CD4-positive, alpha-beta memory T cell (primary cell): ENCODE data around the gene GMNN. TPM values are rescaled to one million over a fixed set of nuclear protein-coding genes. Genes with fewer than 3 reads are reported as not detected.
"Not testable (repeated sequence)": the region's sequence is repeated elsewhere in the genome, so short reads cannot be mapped to it uniquely, and the experiment has no call there.

ENCODE experiments used
- CTCF ChIA-PET: fragments of 350-600 bp; sonication (Branson Sonifier 250); formaldehyde crosslinking; loops from one replicate; lab custom pipeline; 2021; ENCODE audit warnings: inconsistent platforms; ENCODE audit not compliant: partially characterized antibody; lab: Charles Lee
- POLR2A ChIA-PET: fragments of 350-600 bp; sonication (Branson Sonifier 250); formaldehyde crosslinking; loops from one replicate; lab custom pipeline; 2021; ENCODE audit not compliant: partially characterized antibody; lab: Charles Lee
- DNase-seq, 5 donors: peaks; one replicate each; pipeline versions ENCODE4 v3.0.0 to v3.0.0-alpha.2; 2020 to 2022; ENCODE audit warnings: mixed read lengths in 1 of 5
- H3K27ac ChIP-seq: one replicate; pipeline ENCODE4 v1.7.0; 2013; ENCODE audit warnings: low read depth, low read length
- H3K27me3 ChIP-seq: 2 replicates; pipeline ENCODE4 v1.7.0; 2013; ENCODE audit warnings: mild to moderate bottlenecking, low read length, moderate library complexity; ENCODE audit not compliant: insufficient read depth
- H3K36me3 ChIP-seq: 2 replicates; pipeline ENCODE4 v1.7.0; 2013; ENCODE audit warnings: mild to moderate bottlenecking, low read length, moderate library complexity; ENCODE audit not compliant: insufficient read depth
- H3K4me1 ChIP-seq: 2 replicates; pipeline ENCODE4 v1.7.0; 2013; ENCODE audit warnings: mild to moderate bottlenecking, low read length, moderate library complexity; ENCODE audit not compliant: insufficient read depth
- H3K4me3 ChIP-seq, 2 donors: one replicate each; pipeline ENCODE4 v1.7.0; 2013; ENCODE audit warnings: low read length in 2 of 2, mild to moderate bottlenecking in 1 of 2
- H3K9me3 ChIP-seq, 2 donors: one replicate each; pipeline ENCODE4 v1.7.0; 2013; ENCODE audit warnings: low read length in 2 of 2, control low read depth in 1 of 2; ENCODE audit not compliant: control insufficient read depth in 1 of 2
- H3K27ac Mint-ChIP-seq, 7 donors: one replicate each; pipeline ENCODE4 v1.8.0; 2020 to 2021; ENCODE audit warnings: mixed read lengths in 7 of 7, mild to moderate bottlenecking in 6 of 7, inconsistent platforms in 3 of 7, moderate library complexity in 3 of 7
- H3K27me3 Mint-ChIP-seq, 2 donors: one replicate each; pipeline ENCODE4 v1.8.0; 2020 to 2021; ENCODE audit warnings: mixed read lengths in 2 of 2
- H3K36me3 Mint-ChIP-seq, 2 donors: one replicate each; pipeline ENCODE4 v1.8.0; 2020 to 2021; ENCODE audit warnings: mixed read lengths in 2 of 2, inconsistent platforms in 1 of 2, mild to moderate bottlenecking in 1 of 2
- H3K4me1 Mint-ChIP-seq, 4 donors: one replicate each; pipeline ENCODE4 v1.8.0; 2020 to 2021; ENCODE audit warnings: mixed read lengths in 4 of 4, mild to moderate bottlenecking in 1 of 4
- H3K4me3 Mint-ChIP-seq, 8 donors: one replicate each; pipeline ENCODE4 v1.8.0; 2020 to 2021; ENCODE audit warnings: mixed read lengths in 8 of 8, mild to moderate bottlenecking in 7 of 8, moderate library complexity in 6 of 8, inconsistent platforms in 3 of 8
- H3K9me3 Mint-ChIP-seq, 8 donors: one replicate each; pipeline ENCODE4 v1.8.0; 2020 to 2021; ENCODE audit warnings: mixed read lengths in 8 of 8, mild to moderate bottlenecking in 5 of 8, inconsistent platforms in 3 of 8, moderate library complexity in 1 of 8
- intact Hi-C: fragments of 100-400 bp; cut with micrococcal nuclease; formaldehyde crosslinking; loops from one replicate; pipeline ENCODE4 v1.15.1; 2023
- polyA plus RNA-seq, 2 donors: library from polyadenylated mRNA; unstranded; fragments of 300-500 nt; fragmentation: Illumina TruSeq; gene quantifications; one replicate each; pipeline ENCODE4 v1.2.3, GENCODE V29; 2021
- total RNA-seq, 2 experiments: library from RNA; stranded (reverse); gene quantifications; one replicate each; pipeline ENCODE4 v1.2.3, GENCODE V29; 2021

The GMNN gene
- total and polyA plus RNA-seq, 4 experiments from 2014 or later = 3.4 to 6.7 (median 4.9) TPM

- Histone ChIP-seq H3K9me3 (no peaks in the 10 kb centered on the region), H3K4me3 (no peak overlapping the region), H3K27me3 (no peaks in the 10 kb centered on the region), H3K27ac (no peak overlapping the region), H3K36me3 (no peaks in the 10 kb centered on the region), H3K4me1 (no peaks in the 10 kb centered on the region)
- POLR2A ChIA-PET = no interaction called here
- H3K9me3 Mint-ChIP-seq = peaks cover 0 to 2% (median 0%) of the 10 kb centered on the region in 8 donors
- H3K27ac Mint-ChIP-seq = no peak overlapping the region
- no peaks in the 10 kb centered on the region for H3K4me1 Mint-ChIP-seq
- DNase-seq = no peak
- no peaks in the 10 kb centered on the region for H3K36me3 Mint-ChIP-seq
- H3K4me3 Mint-ChIP-seq = no peak overlapping the region
- intact Hi-C loops = no loop called here
- CTCF ChIA-PET = interaction anchor here (1.4 kb wide), 1 partner anchor 171 kb away, joined by 4 read pairs; no protein-coding TSS in a partner anchor
- peaks cover 8 to 9% of the 10 kb centered on the region in 2 donors for H3K27me3 Mint-ChIP-seq
Observed at GRCh38 chr6:24752503-24752902, 22.2 kb upstream of the GMNN start.

GRCh38 chr6:24752917-24753492 lies 21.7 kb upstream of the GMNN start:
- Mint-ChIP-seq H3K27ac (no peak overlapping the region), H3K36me3 (no peaks in the 10 kb centered on the region), H3K27me3 (peaks cover 7 to 8% of the 10 kb centered on the region in 2 donors), H3K9me3 (peaks cover 0 to 2% (median 0%) of the 10 kb centered on the region in 8 donors), H3K4me1 (no peaks in the 10 kb centered on the region), H3K4me3 (no peak overlapping the region)
- no peaks in the 10 kb centered on the region for H3K9me3 ChIP-seq
- no peaks in the 10 kb centered on the region for H3K4me1 ChIP-seq
- H3K36me3 ChIP-seq = no peaks in the 10 kb centered on the region
- no peak overlapping the region for H3K4me3 ChIP-seq
- H3K27ac ChIP-seq = no peak overlapping the region
- no peaks in the 10 kb centered on the region for H3K27me3 ChIP-seq
- ChIA-PET POLR2A (no interaction called here), CTCF (interaction anchor here (1.4 kb wide), 1 partner anchor 172 kb away, joined by 4 read pairs; no protein-coding TSS in a partner anchor)
- DNase-seq = no peak
- intact Hi-C loops = no loop called here

- intact Hi-C loops = no loop called here
Observed at GRCh38 chr6:24753545-24753944, 21.2 kb upstream of the GMNN start.

GRCh38 chr6:24754378-24754777 lies 20.4 kb upstream of the GMNN start:
- H3K9me3 ChIP-seq, POLR2A ChIA-PET, H3K27ac ChIP-seq, H3K4me1 ChIP-seq, H3K27me3 Mint-ChIP-seq, H3K27ac Mint-ChIP-seq, intact Hi-C loops, H3K4me3 Mint-ChIP-seq, H3K9me3 Mint-ChIP-seq, H3K36me3 Mint-ChIP-seq, DNase-seq, H3K4me1 Mint-ChIP-seq, H3K36me3 ChIP-seq, H3K27me3 ChIP-seq, H3K4me3 ChIP-seq: not testable (repeated sequence)
- CTCF ChIA-PET = interaction anchor here (0.9 kb wide), 1 partner anchor 173 kb away, joined by 4 read pairs; no protein-coding TSS in a partner anchor

More at GRCh38 chr6:24753545-24753944, 21.2 kb upstream of the GMNN start:
- no peaks in the 10 kb centered on the region for H3K4me1 ChIP-seq
- Mint-ChIP-seq H3K36me3 (no peaks in the 10 kb centered on the region), H3K4me1 (no peaks in the 10 kb centered on the region), H3K9me3 (peaks cover 0 to 2% (median 0%) of the 10 kb centered on the region in 8 donors), H3K27ac (no peak overlapping the region), H3K27me3 (peaks cover 5 to 7% of the 10 kb centered on the region in 2 donors), H3K4me3 (no peak overlapping the region)
- no peak overlapping the region for H3K27ac ChIP-seq
- H3K4me3 ChIP-seq = no peak overlapping the region
- POLR2A ChIA-PET = no interaction called here
- H3K27me3 ChIP-seq = no peaks in the 10 kb centered on the region
- CTCF ChIA-PET = interaction anchor here (1.4 kb wide), 1 partner anchor 172 kb away, joined by 4 read pairs; no protein-coding TSS in a partner anchor
- no peaks in the 10 kb centered on the region for H3K9me3 ChIP-seq
- H3K36me3 ChIP-seq = no peaks in the 10 kb centered on the region
- no peak for DNase-seq

GRCh38 chr6:24755279-24755678 lies 19.5 kb upstream of the GMNN start:
- no peak for DNase-seq
- H3K27ac Mint-ChIP-seq = no peak overlapping the region
- H3K9me3 Mint-ChIP-seq = peaks cover 0 to 2% (median 0%) of the 10 kb centered on the region in 8 donors
- CTCF ChIA-PET = interaction anchor here (0.9 kb wide), 1 partner anchor 174 kb away, joined by 4 read pairs; no protein-coding TSS in a partner anchor
- Histone ChIP-seq H3K9me3 (no peaks in the 10 kb centered on the region), H3K27me3 (no peaks in the 10 kb centered on the region), H3K4me3 (no peak overlapping the region), H3K27ac (no peak overlapping the region), H3K4me1 (no peaks in the 10 kb centered on the region), H3K36me3 (no peaks in the 10 kb centered on the region)
- intact Hi-C loops = no loop called here
- H3K27me3 Mint-ChIP-seq = peaks cover 3 to 5% of the 10 kb centered on the region in 2 donors
- POLR2A ChIA-PET = no interaction called here
- H3K4me3 Mint-ChIP-seq = no peak overlapping the region
- no peaks in the 10 kb centered on the region for H3K4me1 Mint-ChIP-seq
- no peaks in the 10 kb centered on the region for H3K36me3 Mint-ChIP-seq

GRCh38 chr6:24757611-24758010 lies 17.1 kb upstream of the GMNN start:
- H3K36me3 Mint-ChIP-seq = no peaks in the 10 kb centered on the region
- no peak overlapping the region for H3K4me3 Mint-ChIP-seq
- H3K4me1 Mint-ChIP-seq = peaks cover 0 to 4% (median 0%) of the 10 kb centered on the region in 4 donors
- ChIA-PET CTCF (no interaction called here), POLR2A (interaction anchor here (0.9 kb wide), 1 partner anchor 332 kb away, joined by 3 read pairs; no protein-coding TSS in a partner anchor)
- Histone ChIP-seq H3K4me3 (no peak overlapping the region), H3K36me3 (no peaks in the 10 kb centered on the region), H3K27ac (no peak overlapping the region), H3K27me3 (no peaks in the 10 kb centered on the region), H3K9me3 (no peaks in the 10 kb centered on the region), H3K4me1 (no peaks in the 10 kb centered on the region)
- H3K27ac Mint-ChIP-seq = no peak overlapping the region
- H3K9me3 Mint-ChIP-seq = peaks cover 0 to 2% (median 0%) of the 10 kb centered on the region in 8 donors
- intact Hi-C loops = no loop called here
- DNase-seq = no peak
- peaks cover 2 to 3% of the 10 kb centered on the region in 2 donors for H3K27me3 Mint-ChIP-seq

- H3K27ac Mint-ChIP-seq = no peak overlapping the region
- H3K27me3 Mint-ChIP-seq = no peaks in the 10 kb centered on the region
- no peak overlapping the region for H3K4me3 Mint-ChIP-seq
- Histone ChIP-seq H3K36me3 (no peaks in the 10 kb centered on the region), H3K27me3 (no peaks in the 10 kb centered on the region), H3K27ac (no peak overlapping the region), H3K4me3 (no peak overlapping the region), H3K4me1 (no peaks in the 10 kb centered on the region), H3K9me3 (no peaks in the 10 kb centered on the region)
- peaks cover 0 to 2% (median 0%) of the 10 kb centered on the region in 8 donors for H3K9me3 Mint-ChIP-seq
- ChIA-PET POLR2A (no interaction called here), CTCF (interaction anchor here (1.1 kb wide), 1 partner anchor 9 kb away, joined by 4 read pairs; no protein-coding TSS in a partner anchor)
- intact Hi-C loops = no loop called here
- H3K36me3 Mint-ChIP-seq = no peaks in the 10 kb centered on the region
- DNase-seq = no peak
- peaks cover 0 to 4% (median 0%) of the 10 kb centered on the region in 4 donors for H3K4me1 Mint-ChIP-seq
Observed at GRCh38 chr6:24759718-24760117, 15.0 kb upstream of the GMNN start.
